Upper lobe of left lung (tissue), 4 donors: ENCODE results near the gene PHKB.

Experiments
- EP300 ChIP-seq, 4 donors: sonication (generic); formaldehyde crosslinking; IDR thresholded peaks; one replicate each; pipeline ENCODE4 v1.5.1; 2017; ENCODE audit warnings: antibody characterized with exemption in 4 of 4, control low read depth in 2 of 4
- POLR2A ChIP-seq, 4 donors: fragments of 450-650 bp; IDR thresholded peaks; one replicate each; pipeline ENCODE4 v1.5.1; 2016 to 2017; ENCODE audit warnings: antibody characterized with exemption in 4 of 4, mild to moderate bottlenecking in 2 of 4
- POLR2AphosphoS5 ChIP-seq, 2 donors: sonication (generic); formaldehyde crosslinking; IDR thresholded peaks; one replicate each; pipeline ENCODE4 v1.5.1; 2017; ENCODE audit warnings: antibody characterized with exemption in 2 of 2
- TF ChIP-seq, protein P1 (sequence below), 6 experiments: fragments of 450-650 bp in 4 of 6; fragments of 200-600 bp in 2 of 6; sonication (generic) in 2 of 6; IDR thresholded peaks; one replicate each; pipeline ENCODE4 v1.5.1; 2016 to 2019; ENCODE audit warnings: antibody characterized with exemption in 6 of 6

DNA sequence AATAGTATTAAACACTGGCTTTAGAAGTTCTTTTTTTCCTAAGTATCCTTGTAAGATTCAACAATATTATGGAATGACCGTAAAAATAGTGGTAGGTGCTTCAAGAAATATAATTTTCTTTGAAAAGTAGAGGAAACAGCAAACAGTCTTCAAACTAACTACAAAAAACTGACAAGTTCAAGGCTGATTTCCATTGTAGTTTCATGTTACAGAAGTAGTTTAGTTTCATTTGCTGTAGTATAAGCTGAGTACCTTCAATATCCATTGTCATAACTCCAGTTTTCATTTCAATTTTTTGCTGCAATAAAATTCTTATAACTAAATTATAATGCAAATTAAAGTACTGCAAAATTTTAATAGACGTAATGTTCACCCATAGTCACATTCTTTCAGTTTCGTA lies 19.3 kb downstream of the PHKB start:
- TF ChIP-seq, protein P1, sequence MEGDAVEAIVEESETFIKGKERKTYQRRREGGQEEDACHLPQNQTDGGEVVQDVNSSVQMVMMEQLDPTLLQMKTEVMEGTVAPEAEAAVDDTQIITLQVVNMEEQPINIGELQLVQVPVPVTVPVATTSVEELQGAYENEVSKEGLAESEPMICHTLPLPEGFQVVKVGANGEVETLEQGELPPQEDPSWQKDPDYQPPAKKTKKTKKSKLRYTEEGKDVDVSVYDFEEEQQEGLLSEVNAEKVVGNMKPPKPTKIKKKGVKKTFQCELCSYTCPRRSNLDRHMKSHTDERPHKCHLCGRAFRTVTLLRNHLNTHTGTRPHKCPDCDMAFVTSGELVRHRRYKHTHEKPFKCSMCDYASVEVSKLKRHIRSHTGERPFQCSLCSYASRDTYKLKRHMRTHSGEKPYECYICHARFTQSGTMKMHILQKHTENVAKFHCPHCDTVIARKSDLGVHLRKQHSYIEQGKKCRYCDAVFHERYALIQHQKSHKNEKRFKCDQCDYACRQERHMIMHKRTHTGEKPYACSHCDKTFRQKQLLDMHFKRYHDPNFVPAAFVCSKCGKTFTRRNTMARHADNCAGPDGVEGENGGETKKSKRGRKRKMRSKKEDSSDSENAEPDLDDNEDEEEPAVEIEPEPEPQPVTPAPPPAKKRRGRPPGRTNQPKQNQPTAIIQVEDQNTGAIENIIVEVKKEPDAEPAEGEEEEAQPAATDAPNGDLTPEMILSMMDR (IDR thresholded peaks at IDR 0.05): no peak
- no peak for TF ChIP-seq EP300 (IDR thresholded peaks at IDR 0.05)
- no peak for TF ChIP-seq POLR2A (IDR thresholded peaks at IDR 0.05)
- TF ChIP-seq POLR2AphosphoS5 (IDR thresholded peaks at IDR 0.05): no peak
